Tibial artery (tissue), 4 donors: Measurements from ENCODE around the gene TMEM258.

Experiments
- DNase-seq, 2 donors: peaks; one replicate each; pipeline ENCODE4 v3.0.0-alpha.2; 2019
- H3K27ac ChIP-seq, 2 donors: fragments of 200-600 bp; sonication (generic) in 1 of 2; 1 replicate in 1 of 2; 2 replicates in 1 of 2; pipeline ENCODE4 v1.5.1; 2018 to 2019; ENCODE audit warnings: mild to moderate bottlenecking in 1 of 2
- H3K27me3 ChIP-seq, 2 donors: fragments of 200-600 bp; sonication (generic) in 1 of 2; one replicate each; pipeline versions ENCODE4 v1.5.1 to v1.6.0; 2016 to 2019
- H3K36me3 ChIP-seq, 3 donors: fragments of 200-600 bp; sonication (generic) in 2 of 3; one replicate each; pipeline ENCODE4 v1.5.1; 2016 to 2019; ENCODE audit warnings: mild to moderate bottlenecking in 2 of 3
- H3K4me1 ChIP-seq, 4 donors: fragments of 200-600 bp; sonication (generic) in 2 of 4; 1 replicate in 3 of 4; 2 replicates in 1 of 4; pipeline ENCODE4 v1.5.1; 2016 to 2019
- H3K4me3 ChIP-seq, 2 donors: fragments of 200-600 bp; sonication (generic) in 1 of 2; 1 replicate in 1 of 2; 2 replicates in 1 of 2; pipeline ENCODE4 v1.5.1; 2018 to 2019; ENCODE audit warnings: mild to moderate bottlenecking in 2 of 2
- H3K9me3 ChIP-seq, 3 donors: fragments of 200-600 bp; sonication (generic) in 1 of 3; one replicate each; pipeline ENCODE4 v1.5.1; 2016 to 2019
- intact Hi-C: fragments of 100-400 bp; cut with DNase I; formaldehyde crosslinking; loops from one replicate; pipeline ENCODE4 v1.15.0; 2023; ENCODE audit warnings: low total_unique reads
- TF ChIP-seq, protein P1 (sequence below), 2 experiments: fragments of 200-600 bp in 1 of 2; fragments of 450-650 bp in 1 of 2; IDR thresholded peaks; one replicate each; pipeline ENCODE4 v1.5.1; 2017 to 2019; ENCODE audit warnings: antibody characterized with exemption in 2 of 2, mild to moderate bottlenecking in 1 of 2, moderate library complexity in 1 of 2

Gene TMEM258

GRCh38 chr11:61762223-61762615 lies 30.2 kb downstream of the TMEM258 start:
- H3K9me3 ChIP-seq, result no peaks in the 10 kb centered on the region
- H3K4me1 ChIP-seq, result no peaks in the 10 kb centered on the region
- TF ChIP-seq, protein P1, sequence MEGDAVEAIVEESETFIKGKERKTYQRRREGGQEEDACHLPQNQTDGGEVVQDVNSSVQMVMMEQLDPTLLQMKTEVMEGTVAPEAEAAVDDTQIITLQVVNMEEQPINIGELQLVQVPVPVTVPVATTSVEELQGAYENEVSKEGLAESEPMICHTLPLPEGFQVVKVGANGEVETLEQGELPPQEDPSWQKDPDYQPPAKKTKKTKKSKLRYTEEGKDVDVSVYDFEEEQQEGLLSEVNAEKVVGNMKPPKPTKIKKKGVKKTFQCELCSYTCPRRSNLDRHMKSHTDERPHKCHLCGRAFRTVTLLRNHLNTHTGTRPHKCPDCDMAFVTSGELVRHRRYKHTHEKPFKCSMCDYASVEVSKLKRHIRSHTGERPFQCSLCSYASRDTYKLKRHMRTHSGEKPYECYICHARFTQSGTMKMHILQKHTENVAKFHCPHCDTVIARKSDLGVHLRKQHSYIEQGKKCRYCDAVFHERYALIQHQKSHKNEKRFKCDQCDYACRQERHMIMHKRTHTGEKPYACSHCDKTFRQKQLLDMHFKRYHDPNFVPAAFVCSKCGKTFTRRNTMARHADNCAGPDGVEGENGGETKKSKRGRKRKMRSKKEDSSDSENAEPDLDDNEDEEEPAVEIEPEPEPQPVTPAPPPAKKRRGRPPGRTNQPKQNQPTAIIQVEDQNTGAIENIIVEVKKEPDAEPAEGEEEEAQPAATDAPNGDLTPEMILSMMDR (IDR thresholded peaks at IDR 0.05), result no peak
- intact Hi-C loops, result no loop called here
- H3K36me3 ChIP-seq, result no peaks in the 10 kb centered on the region
- DNase-seq, result no peak
- H3K4me3 ChIP-seq, result no peak overlapping the region
- no peak overlapping the region for H3K27ac ChIP-seq
- peaks cover 0 to 53% of the 10 kb centered on the region in 2 donors for H3K27me3 ChIP-seq

DNA sequence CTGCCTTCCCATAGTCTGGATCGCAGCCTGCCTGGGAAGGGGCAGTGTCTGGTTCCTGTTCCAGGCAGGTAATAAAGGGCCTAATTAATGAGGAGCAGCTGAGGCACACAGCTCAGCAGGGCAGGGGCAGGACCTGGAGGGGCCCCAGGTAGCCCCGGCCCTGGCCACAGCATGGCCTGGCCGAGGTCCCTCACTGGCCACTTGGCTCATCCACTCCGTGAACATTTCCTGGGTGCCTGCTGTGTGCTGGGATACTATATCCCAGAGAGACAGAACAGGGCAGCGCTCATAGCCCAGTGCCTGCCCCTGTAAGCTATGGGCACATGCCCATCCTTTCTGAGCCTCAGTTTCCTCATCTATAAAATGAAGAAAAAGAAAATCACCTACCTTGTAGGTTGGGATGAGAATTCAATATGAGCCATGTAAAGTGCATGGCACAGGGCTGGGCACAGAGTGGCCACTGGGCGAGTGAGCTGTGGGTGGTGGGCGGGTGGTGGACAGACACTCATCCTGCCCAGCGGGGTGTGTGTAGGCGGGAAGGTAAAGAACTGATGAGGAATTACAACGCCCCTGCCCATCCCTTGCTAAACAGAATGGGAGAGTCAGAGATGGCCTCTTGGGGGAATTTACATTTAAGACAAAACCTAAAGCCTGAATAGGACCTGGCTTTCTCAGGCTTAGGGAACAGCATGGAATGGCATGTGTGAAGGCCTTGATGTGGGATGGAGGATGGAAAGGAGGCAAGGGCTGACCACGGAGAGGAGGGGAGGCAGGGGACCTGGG lies 30.8 kb downstream of the TMEM258 start:
- DNase-seq, result no peak

GRCh38 chr11:61760946-61761345 lies 31.5 kb downstream of the TMEM258 start:
- peaks cover 0 to 53% of the 10 kb centered on the region in 2 donors for H3K27me3 ChIP-seq
- TF ChIP-seq, protein P1 (IDR thresholded peaks at IDR 0.05), result no peak
- no peak overlapping the region for H3K27ac ChIP-seq
- intact Hi-C loops, result no loop called here
- DNase-seq, result no peak
- H3K36me3 ChIP-seq, result no peaks in the 10 kb centered on the region
- no peak overlapping the region for H3K4me3 ChIP-seq
- no peaks in the 10 kb centered on the region for H3K9me3 ChIP-seq
- H3K4me1 ChIP-seq, result no peaks in the 10 kb centered on the region

More for the DNA sequence above, 30.8 kb downstream of the TMEM258 start:
- intact Hi-C loops, result no loop called here
- Histone ChIP-seq H3K27ac (no peak overlapping the region), H3K27me3 (peaks cover 0 to 53% of the 10 kb centered on the region in 2 donors), H3K4me3 (no peak overlapping the region), H3K9me3 (no peaks in the 10 kb centered on the region), H3K4me1 (no peaks in the 10 kb centered on the region), H3K36me3 (no peaks in the 10 kb centered on the region)
- TF ChIP-seq, protein P1 (IDR thresholded peaks at IDR 0.05), result no peak

DNA sequence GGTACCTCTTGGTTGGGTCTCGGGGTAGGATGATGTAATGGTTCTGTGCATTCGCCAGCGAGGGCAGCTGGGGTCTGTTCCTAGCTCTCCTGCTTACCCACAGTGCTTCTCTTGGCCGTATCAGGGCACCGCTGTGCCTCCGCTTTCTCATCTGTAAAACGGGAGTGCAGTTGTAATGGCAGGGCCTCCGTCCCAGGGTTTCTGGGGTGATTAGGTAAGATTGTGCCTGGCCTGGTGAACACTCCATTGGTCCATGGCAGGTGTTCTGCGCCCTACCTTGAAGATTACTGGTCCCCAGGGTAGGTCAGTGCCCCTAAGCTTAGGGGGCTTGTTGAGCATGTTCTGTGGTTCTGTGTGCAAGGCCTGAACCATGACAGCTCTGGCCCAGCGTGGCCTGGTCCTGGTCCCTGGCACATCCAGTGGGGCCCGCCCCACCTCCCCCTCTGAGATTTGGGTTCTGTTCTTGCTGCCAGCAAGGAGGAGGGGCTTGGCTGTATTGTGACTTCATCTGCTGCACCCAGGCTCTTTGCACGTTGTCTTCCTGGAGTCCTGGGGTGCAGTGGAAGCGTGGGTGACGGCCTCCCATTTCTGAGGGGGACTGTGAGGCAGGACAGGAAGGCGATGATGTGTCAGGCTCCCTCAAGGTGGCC lies 35.1 kb downstream of the TMEM258 start:
- no peak for DNase-seq
- Histone ChIP-seq H3K36me3 (no peaks in the 10 kb centered on the region), H3K27me3 (peaks cover 0 to 35% of the 10 kb centered on the region in 2 donors), H3K9me3 (no peaks in the 10 kb centered on the region), H3K4me1 (peaks cover 0 to 6% (median 4%) of the 10 kb centered on the region in 4 donors), H3K4me3 (no peak overlapping the region), H3K27ac (no peak overlapping the region)
- TF ChIP-seq, protein P1 (IDR thresholded peaks at IDR 0.05), result no peak
- intact Hi-C loops, result no loop called here

DNA sequence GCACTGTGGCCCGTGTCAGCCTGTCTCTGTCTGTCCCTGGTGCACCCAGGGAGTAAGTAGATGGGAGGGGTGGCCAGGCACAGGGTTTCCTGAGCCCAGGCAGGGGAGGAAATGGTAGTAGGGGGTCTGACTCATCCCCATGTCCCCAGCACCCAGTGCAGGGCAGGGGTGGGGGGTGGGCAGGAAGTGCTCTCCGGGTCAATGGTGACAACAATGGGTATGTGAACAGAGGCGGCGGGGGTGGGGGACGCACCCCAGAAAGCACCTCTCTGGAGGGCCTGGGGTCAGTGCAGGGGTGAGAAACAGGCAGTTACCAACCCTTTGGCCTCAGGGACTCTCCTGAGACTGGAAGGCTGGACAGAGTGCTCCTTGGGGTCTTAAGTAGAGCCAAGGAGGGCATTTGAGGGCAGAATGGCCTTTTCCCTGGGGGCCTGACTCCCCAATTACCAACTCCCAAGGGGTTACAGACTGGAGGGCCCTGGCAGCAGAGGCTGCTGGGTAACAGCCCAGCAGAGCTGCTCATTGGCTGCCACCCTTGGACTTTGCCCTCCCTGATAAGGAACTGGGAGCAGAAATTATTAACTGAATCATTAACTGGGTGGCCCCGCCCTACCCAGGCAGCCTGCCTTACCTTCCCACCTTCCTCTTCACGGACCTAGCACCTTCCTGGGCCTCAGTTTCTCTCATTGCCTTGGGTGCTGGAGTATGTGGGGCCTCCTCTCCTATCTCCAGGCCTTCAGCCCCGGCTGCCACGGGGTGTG lies 35.8 kb downstream of the TMEM258 start:
- TF ChIP-seq, protein P1 (IDR thresholded peaks at IDR 0.05), result no peak
- H3K27ac ChIP-seq, result no peak overlapping the region
- no peaks in the 10 kb centered on the region for H3K36me3 ChIP-seq
- H3K27me3 ChIP-seq, result peaks cover 0 to 34% of the 10 kb centered on the region in 2 donors
- H3K9me3 ChIP-seq, result no peaks in the 10 kb centered on the region
- H3K4me1 ChIP-seq, result peaks cover 0 to 10% (median 6%) of the 10 kb centered on the region in 4 donors
- intact Hi-C loops, result no loop called here
- no peak for DNase-seq
- H3K4me3 ChIP-seq, result no peak overlapping the region
